GM12875 (cell line): ENCODE results near the gene AMACR.

ENCODE experiments used
- H3K4me3 ChIP-seq: one replicate; pipeline ENCODE4 v1.5.1; 2011; ENCODE audit warnings: low read depth, low read length, control low read depth
- TF ChIP-seq, protein P1 (sequence below): IDR thresholded peaks from 2 replicates; pipeline ENCODE4 v1.5.1; 2011; ENCODE audit warnings: low read depth, mild to moderate bottlenecking, control low read depth, inconsistent platforms, low read length, moderate library complexity, borderline replicate concordance; ENCODE audit not compliant: insufficient read depth

Gene AMACR

DNA sequence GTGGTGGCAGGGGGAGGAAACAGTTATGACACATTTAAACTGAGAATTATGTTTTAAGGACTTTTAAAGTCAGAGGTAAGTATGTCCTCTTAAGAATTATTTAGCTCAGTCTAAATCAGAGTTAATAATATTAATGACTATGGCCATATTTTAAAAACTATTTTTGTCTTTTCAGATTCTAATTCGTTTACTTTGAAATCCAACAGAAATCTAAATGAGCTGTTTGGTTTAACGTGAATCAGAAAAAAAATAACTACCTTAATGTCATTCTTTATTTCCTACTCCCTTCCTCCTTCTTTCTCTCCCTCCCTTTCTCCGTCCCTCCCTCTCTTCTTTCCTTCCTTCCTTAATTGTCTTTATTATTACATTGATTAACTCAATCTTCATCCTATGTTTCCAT is 20.5 kb upstream of the AMACR start:
- H3K4me3 ChIP-seq: no peak overlapping the region
- TF ChIP-seq, protein P1, sequence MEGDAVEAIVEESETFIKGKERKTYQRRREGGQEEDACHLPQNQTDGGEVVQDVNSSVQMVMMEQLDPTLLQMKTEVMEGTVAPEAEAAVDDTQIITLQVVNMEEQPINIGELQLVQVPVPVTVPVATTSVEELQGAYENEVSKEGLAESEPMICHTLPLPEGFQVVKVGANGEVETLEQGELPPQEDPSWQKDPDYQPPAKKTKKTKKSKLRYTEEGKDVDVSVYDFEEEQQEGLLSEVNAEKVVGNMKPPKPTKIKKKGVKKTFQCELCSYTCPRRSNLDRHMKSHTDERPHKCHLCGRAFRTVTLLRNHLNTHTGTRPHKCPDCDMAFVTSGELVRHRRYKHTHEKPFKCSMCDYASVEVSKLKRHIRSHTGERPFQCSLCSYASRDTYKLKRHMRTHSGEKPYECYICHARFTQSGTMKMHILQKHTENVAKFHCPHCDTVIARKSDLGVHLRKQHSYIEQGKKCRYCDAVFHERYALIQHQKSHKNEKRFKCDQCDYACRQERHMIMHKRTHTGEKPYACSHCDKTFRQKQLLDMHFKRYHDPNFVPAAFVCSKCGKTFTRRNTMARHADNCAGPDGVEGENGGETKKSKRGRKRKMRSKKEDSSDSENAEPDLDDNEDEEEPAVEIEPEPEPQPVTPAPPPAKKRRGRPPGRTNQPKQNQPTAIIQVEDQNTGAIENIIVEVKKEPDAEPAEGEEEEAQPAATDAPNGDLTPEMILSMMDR: no peak

DNA sequence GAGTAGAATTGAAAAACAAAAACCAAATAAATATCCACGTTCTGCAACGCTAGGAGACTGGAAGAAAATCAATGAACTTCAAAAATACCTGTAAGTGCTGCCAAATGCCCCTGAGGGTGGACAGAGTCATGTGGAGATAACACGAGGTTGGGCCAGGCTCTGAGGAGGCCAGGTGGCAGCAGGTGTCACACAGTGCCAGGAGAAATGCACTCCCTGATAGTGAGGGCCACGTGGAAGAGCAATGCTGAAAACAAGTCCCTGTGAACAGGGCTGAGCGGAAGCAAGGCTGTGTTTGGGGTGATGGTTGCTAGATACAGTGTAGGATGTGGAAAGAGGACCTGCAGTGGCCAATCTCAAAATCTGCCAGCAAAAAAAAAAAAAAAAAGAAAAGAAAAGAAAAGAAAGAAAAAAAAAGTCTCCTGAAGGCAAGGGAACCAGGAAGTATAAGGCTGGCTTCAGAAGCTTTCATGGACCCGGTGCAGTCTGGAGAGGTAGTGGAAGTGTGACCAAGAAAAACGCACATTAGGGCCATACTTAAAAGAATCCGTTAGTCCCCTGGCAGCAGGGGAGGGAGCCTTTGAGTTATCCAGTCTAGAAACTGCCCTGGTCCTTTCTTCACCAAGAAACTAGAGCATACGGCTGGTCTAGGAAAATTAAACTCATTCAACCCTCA is 18.4 kb upstream of the AMACR start:
- TF ChIP-seq, protein P1: no peak
- no peak overlapping the region for H3K4me3 ChIP-seq

DNA sequence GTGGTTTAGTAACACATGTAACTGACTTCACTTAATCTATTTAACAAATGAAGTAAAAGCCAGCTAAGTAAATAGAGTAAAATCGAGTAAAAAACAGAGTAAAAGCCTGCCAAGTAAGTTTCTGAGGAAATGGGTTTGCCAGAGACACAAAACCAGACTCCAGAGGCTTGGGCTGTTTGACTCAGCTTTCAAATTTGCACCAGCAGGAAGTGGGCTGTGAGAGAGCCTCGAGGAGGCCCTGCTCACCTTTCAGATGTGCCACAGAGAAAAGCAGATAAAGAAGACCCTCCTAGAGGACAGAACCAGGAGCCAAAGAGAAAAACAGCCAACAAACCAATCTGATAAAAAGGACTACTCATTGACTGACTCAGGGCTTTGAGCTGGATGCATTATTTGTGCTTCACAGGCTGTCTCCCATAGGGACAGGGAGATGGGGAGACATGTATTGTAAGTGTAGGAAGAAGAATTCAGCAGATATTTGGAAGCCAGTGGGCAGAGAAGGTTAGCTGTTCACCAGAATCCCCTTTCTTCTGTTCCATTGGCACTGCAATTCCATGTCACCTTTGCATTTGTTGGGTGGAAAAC is 14.4 kb upstream of the AMACR start:
- H3K4me3 ChIP-seq: no peak overlapping the region
- TF ChIP-seq, protein P1: no peak

DNA sequence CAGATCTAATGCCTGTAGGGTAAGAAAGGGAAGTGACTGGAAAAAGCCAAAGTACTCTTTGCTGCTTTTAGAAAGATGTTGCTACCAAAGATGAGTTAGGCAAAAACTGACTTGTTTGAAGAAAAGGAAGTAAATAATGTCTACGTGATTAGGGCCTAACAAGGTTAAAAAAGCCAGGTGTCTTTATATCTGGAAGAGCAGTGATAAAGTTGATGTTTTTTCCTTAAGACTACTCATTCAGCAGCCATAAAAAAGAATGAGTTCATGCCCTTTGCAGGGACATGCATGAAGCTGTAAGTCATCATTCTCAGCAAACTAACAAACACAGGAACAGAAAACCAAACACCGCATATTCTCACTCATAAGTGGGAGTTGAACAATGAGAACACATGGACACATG is 13.5 kb upstream of the AMACR start:
- no peak overlapping the region for H3K4me3 ChIP-seq
- TF ChIP-seq, protein P1: no peak

GRCh38 chr5:34020726-34021125 is 12.9 kb upstream of the AMACR start:
- TF ChIP-seq, protein P1: no peak

DNA sequence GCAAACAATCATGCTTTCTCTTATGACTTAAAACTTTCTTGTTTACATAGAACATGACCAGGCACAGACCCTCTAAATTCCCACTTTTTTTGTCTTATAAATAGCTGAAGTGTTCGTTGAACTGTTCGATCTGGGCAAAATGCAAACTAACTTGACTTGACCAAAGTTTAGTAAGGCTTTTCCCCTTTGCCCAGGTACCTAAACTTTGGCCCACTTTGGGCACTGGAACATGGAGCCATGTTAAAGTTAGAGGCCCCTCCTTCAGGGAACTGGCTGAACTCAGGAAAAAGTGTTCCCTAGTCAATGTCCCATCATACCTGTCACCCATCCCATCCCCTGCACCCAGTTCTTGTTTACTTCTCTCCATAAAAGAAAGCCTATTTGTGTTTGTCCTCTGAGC is 9.4 kb upstream of the AMACR start:
- no peak overlapping the region for H3K4me3 ChIP-seq

More at GRCh38 chr5:34020726-34021125, 12.9 kb upstream of the AMACR start:
- no peak overlapping the region for H3K4me3 ChIP-seq

More for the DNA sequence above, 9.4 kb upstream of the AMACR start:
- TF ChIP-seq, protein P1: no peak
